Activated CD4-positive, alpha-beta T cell treated with anti-CD3 and anti-CD28 coated beads for 1 hour (primary cell): ENCODE results near the gene LEMD2.
"Not testable (repeated sequence)": the region's sequence is repeated elsewhere in the genome, so short reads cannot be mapped to it uniquely, and the experiment has no call there.

Experiments
- DNase-seq: peaks from one replicate; pipeline ENCODE4 v3.0.0-alpha.2; 2020

Gene LEMD2

GRCh38 chr6:33788694-33789549, at the start of gene LEMD2:
Gene LEMD2 (minus strand): TSS chr6:33789130. CDS start chr6:33789116, 14 bp downstream.
- peak; percentile 87 for DNase-seq

DNA sequence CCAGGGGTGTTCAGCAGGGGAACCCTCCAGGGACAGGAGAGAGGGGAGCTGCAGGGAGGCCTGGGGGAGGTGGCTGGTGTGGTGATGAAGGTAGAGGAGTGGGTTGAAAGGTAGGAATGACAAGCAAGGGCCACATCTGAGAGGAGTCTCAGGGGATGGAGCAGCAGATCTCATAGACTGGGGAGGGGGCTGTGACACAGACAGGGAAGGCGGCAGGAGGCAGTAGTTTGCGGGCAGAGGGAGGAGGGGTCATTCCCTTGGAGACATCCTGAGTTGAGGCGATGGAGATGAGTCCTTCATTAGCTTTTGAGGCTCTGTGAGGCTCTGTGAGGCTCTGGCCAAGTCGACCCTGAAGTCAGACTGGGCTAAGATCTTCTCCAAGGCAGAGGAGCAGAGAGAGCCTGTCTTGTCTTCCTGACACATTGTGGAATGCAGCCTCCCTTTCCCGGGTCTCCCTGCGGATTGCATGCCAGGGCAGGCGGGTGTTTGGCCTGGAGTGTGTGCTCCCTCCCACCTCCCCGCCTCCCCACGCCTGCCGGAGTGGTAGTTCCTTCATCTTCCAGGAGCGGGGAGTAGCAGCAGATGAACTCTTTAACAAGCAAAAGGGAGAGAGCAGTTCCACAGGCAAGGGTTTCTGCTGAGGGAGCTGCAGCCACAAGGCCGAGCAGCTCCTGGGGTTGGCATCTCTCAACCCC, 49.2 kb upstream of the LEMD2 start:
- DNase-seq, result no peak

GRCh38 chr6:33836806-33837469, 48.0 kb upstream of the LEMD2 start:
- no peak for DNase-seq

- DNase-seq, result no peak
Measured at GRCh38 chr6:33834401-33835392, 45.8 kb upstream of the LEMD2 start.

GRCh38 chr6:33833599-33833998, 44.7 kb upstream of the LEMD2 start:
- DNase-seq, result no peak

DNA sequence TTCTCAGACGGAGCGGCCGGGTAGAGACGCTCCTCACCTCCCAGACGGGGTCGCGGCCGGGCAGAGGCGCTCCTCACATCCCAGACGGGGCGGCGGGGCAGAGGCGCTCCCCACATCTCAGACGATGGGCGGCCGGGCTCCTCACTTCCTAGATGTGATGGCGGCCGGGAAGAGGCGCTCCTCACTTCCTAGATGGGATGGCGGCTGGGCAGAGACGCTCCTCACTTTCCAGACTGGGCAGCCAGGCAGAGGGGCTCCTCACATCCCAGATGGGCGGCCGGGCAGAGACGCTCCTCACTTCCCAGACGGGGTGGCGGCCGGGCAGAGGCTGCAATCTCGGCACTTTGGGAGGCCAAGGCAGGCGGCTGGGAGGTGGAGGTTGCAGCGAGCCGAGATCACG, 43.9 kb upstream of the LEMD2 start:
- DNase-seq, result not testable (repeated sequence)

- DNase-seq, result not testable (repeated sequence)
Measured at GRCh38 chr6:33831725-33832124, 42.8 kb upstream of the LEMD2 start.

GRCh38 chr6:33830635-33831240, 41.8 kb upstream of the LEMD2 start:
- no peak for DNase-seq

DNA sequence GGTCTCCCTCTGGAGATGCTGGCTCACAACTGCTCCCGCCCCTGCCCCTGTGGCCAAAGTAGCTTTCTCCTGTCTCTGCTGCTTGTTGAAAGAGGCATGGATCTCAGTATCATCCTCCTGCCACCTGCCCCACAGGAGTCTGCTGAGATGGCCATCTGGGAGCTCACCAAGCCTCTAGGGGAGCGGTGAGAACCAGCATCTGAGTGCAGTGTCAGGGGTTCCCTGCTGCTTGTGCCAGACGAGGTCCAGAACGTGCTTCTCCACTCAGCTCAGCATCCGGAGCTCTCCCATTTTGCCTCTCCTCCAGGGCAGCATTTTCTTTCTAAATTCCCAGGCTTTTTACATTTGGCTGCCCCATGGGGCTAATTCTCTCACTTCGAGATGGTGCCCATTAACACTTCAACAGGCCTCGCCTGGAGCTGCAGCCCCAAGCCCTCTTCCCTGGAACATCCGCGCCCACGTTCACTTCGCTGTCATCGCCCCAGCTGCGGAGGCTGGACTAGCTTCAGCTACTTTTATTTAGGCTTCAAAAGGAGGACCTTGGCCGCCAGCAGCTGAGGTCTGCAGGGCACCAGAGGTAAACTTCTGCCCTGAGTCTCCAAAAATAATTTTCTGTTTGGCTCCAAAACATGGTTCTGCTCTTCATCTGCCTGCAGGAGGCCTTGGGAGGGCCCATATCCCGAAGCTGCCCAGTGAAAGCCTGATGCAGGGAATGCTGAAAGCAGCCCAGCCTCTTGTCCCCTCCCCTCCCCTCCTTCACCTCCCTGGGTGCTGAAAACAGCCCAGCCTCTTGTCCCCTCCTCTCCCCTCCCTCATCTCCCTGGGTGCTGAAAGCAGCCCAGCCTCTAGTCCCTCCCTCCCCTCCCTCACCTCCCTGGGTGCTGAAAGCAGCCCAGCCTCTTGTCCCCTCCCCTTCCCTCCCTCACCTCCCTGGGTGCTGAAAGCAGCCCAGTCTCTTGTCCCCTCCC, 40.1 kb upstream of the LEMD2 start:
- DNase-seq, result no peak

GRCh38 chr6:33828452-33828763, 39.5 kb upstream of the LEMD2 start:
- no peak for DNase-seq

- no peak for DNase-seq
Measured at GRCh38 chr6:33827546-33828451, 38.9 kb upstream of the LEMD2 start.

GRCh38 chr6:33826537-33826936, 37.6 kb upstream of the LEMD2 start:
- no peak for DNase-seq

DNA sequence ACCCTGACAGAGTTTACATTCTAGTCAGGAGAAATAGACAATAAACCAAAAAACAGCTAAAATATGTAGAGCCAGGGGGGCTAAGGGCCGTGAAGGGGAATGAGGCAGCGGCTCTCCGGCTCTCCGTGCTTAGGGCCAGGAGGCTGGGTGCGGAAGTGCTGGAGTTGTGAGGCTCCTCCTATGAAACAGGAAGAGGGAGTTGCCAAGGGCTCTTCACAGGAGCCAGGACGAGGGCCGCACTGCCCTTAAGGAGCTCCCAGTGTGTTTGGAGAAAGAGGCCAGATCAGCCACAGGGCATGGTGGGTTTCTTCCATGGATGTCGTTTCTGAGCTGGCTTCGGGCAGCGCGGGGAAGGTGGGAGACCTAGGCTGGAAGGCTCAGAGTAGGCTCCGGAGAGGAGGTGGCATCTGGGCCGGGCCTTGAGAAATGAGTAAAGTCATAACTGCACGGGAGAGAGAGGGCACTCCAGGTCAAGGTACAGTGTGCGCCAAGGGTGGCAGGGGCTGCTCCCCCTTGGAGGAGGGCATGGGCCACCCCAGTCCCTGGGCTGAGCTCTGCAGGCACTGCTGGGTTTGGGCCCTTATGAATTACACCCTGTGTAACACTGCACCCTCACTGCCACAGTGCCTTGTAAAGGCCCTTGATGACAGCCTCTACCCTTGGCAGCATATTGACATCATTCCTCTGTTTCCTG, 35.7 kb upstream of the LEMD2 start:
- no peak for DNase-seq

- DNase-seq, result no peak
Measured at GRCh38 chr6:33823806-33824205, 34.9 kb upstream of the LEMD2 start.

- DNase-seq, result no peak
Measured at GRCh38 chr6:33822575-33823395, 33.9 kb upstream of the LEMD2 start.

- DNase-seq, result no peak
Measured at GRCh38 chr6:33820784-33821520, 32.0 kb upstream of the LEMD2 start.

GRCh38 chr6:33820243-33820642, 31.3 kb upstream of the LEMD2 start:
- no peak for DNase-seq

GRCh38 chr6:33819021-33819420, 30.1 kb upstream of the LEMD2 start:
- DNase-seq, result no peak
